Panc1 (cell line): ENCODE measurements around the gene ALG14.

Experiments
- POLR2AphosphoS5 ChIP-seq: IDR thresholded peaks from 2 replicates; pipeline ENCODE4 v1.6.1; 2012; ENCODE audit warnings: mild to moderate bottlenecking, low read depth, low read length, moderate library complexity
- TCF7L2 ChIP-seq: IDR thresholded peaks from 2 replicates; pipeline ENCODE4 v1.6.1; 2011; ENCODE audit warnings: mild to moderate bottlenecking, low read depth, low read length, inconsistent platforms
- TF ChIP-seq, protein P1 (sequence below): fragments of 450-650 bp; IDR thresholded peaks from 2 replicates; pipeline ENCODE4 v1.5.1; 2017; ENCODE audit warnings: mild to moderate bottlenecking

DNA sequence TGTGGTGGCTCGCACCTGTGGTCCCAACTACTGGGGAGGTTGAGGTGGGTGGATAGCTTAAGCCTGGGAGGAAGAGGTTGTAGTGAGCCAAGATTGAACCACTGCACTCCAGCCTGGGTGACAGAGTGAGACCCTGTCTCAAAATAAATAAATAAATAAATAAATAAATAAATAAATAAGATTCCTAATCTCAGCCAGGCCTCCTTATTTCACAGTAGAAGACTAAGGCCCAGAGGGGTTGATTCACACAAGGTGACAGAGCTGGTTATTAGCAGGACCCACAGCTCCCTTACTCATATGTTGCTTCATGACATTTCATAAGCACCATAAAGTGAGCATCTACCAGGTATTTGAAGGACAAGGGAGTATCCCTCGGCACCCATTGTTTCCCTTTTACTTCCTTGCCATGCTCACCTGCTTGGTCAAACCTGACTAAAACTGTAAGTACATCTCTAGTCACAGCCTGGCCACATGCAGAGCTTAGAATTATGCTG lies 32.7 kb downstream of the ALG14 start:
- TF ChIP-seq, protein P1, sequence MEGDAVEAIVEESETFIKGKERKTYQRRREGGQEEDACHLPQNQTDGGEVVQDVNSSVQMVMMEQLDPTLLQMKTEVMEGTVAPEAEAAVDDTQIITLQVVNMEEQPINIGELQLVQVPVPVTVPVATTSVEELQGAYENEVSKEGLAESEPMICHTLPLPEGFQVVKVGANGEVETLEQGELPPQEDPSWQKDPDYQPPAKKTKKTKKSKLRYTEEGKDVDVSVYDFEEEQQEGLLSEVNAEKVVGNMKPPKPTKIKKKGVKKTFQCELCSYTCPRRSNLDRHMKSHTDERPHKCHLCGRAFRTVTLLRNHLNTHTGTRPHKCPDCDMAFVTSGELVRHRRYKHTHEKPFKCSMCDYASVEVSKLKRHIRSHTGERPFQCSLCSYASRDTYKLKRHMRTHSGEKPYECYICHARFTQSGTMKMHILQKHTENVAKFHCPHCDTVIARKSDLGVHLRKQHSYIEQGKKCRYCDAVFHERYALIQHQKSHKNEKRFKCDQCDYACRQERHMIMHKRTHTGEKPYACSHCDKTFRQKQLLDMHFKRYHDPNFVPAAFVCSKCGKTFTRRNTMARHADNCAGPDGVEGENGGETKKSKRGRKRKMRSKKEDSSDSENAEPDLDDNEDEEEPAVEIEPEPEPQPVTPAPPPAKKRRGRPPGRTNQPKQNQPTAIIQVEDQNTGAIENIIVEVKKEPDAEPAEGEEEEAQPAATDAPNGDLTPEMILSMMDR: no peak
- no peak for TF ChIP-seq TCF7L2
- TF ChIP-seq POLR2AphosphoS5: no peak
